Muscle layer of colon (tissue), 2 donors: ENCODE measurements around the gene CCER1.
"Not testable (repeated sequence)": the region's sequence is repeated elsewhere in the genome, so short reads cannot be mapped to it uniquely, and the experiment has no call there.

Source experiments
- H3K27ac ChIP-seq: one replicate; pipeline ENCODE4 v1.7.0; 2013; ENCODE audit warnings: low read depth, mild to moderate bottlenecking, low read length, moderate library complexity
- H3K27me3 ChIP-seq, 2 donors: one replicate each; pipeline ENCODE4 v1.7.0; 2013; ENCODE audit warnings: low read length in 2 of 2, mild to moderate bottlenecking in 2 of 2; ENCODE audit not compliant: insufficient read depth in 2 of 2, control insufficient read depth in 1 of 2
- H3K36me3 ChIP-seq: one replicate; pipeline ENCODE4 v1.7.0; 2013; ENCODE audit warnings: mild to moderate bottlenecking, low read length; ENCODE audit not compliant: insufficient read depth
- H3K4me1 ChIP-seq: one replicate; pipeline ENCODE4 v1.7.0; 2013; ENCODE audit warnings: mild to moderate bottlenecking, low read length; ENCODE audit not compliant: insufficient read depth
- H3K4me3 ChIP-seq, 2 donors: one replicate each; pipeline ENCODE4 v1.7.0; 2013; ENCODE audit warnings: low read length in 2 of 2, low read depth in 1 of 2, mild to moderate bottlenecking in 1 of 2, moderate library complexity in 1 of 2
- H3K9ac ChIP-seq: one replicate; pipeline ENCODE4 v1.7.0; 2013; ENCODE audit warnings: low read length
- H3K9me3 ChIP-seq: one replicate; pipeline ENCODE4 v1.7.0; 2013; ENCODE audit warnings: mild to moderate bottlenecking, low read length
- donor health status: abdominal sarcoma.
- donor health status: Adenocarcinoma of cecum.

CCER1 gene, protein sequence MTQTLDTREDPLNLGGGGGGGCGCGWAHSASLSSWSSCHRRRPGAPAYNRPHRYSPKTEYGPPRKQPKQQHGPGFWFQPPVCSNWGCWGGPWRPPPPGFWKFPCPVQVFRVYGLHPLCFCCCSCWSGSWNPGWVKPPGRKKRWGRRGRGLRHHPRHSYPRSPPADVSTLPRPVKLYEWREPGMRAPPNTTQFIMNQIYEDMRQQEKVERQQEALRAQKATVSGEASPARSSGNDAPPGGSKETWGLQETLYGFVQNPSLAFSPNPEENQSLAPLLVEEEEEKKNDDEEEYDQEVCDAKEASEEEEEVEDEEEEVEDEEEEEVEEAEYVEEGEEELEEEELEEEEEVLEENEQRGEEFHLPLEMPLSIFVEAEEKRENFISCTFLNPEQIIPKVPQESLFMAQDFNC

DNA sequence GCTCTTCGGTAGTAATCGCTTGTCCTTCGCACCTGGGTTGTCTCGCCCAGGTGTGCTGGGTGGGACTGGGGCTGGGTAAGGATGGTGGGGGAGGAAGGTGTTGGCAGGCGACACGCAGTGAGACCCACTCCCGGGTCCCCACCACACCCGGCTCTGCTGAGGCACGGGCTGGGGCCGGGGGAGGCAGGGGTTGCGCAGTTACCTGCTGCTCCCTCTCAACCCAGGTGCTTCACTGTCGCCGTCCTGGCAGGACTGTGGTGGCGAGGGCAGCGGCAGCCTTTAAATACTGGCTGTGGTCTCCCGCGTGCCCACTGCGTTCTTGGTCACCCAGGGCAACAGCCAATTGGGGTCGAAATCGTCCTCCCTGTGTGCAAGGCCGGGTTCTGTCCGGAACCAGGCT, at the start of gene CCER1:
Gene CCER1 (minus strand): TSS at position 256 of the 400 bp plus-strand sequence. CDS start 434 bp downstream, outside the sequence.
- Histone ChIP-seq H3K4me3 (no peak within 1 kb of the TSS), H3K27ac (no peak within 1 kb of the TSS), H3K9ac (no peak within 1 kb of the TSS), H3K27me3 (no peaks in the 10 kb centered on the region), H3K36me3 (no peaks in the 10 kb centered on the region), H3K9me3 (no peaks in the 10 kb centered on the region), H3K4me1 (no peaks in the 10 kb centered on the region)

DNA sequence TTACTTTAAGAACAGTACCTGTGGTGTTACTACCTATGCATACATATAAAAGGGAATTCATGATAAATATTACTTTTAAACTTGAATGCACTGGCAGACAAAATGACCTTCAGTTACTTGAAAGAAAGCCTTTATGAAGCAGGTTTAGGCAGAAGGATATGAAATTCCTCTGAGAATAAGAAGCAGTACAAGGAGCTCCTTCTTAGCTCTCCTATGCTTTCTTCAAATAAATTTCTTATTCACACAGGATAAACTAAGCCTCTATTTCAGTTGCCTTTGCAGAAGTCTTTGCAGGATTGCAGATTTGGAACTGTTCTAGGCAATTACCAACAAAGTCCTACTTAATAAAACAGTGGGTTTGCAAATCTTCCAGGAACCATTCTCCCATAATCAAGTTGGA, 48.8 kb upstream of the CCER1 start:
- H3K9ac ChIP-seq, result no peak overlapping the region
- no peaks in the 10 kb centered on the region for H3K36me3 ChIP-seq
- H3K4me3 ChIP-seq, result no peak overlapping the region
- no peaks in the 10 kb centered on the region for H3K27me3 ChIP-seq
- H3K27ac ChIP-seq, result no peak overlapping the region
- no peaks in the 10 kb centered on the region for H3K9me3 ChIP-seq
- no peaks in the 10 kb centered on the region for H3K4me1 ChIP-seq

DNA sequence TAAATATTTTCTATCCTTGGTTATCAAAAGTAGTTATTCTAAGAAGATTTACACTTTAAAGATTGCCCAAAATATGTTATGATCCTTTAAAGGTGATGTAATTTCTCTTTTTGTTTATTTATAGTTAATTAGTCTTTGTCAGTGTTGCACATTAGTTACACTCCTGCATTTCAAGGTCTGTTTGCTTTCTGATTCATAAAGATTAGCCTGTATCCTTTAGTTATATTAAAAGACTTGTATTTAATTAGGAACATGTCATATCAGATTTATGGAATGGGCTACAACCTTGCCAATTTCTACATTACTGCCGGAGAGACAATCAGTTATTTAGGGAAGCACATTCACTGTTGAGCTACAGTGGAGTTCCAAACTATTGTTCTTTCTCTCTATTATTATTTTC, 46.3 kb upstream of the CCER1 start:
- no peak overlapping the region for H3K9ac ChIP-seq
- H3K4me1 ChIP-seq, result no peaks in the 10 kb centered on the region
- H3K4me3 ChIP-seq, result no peak overlapping the region
- no peak overlapping the region for H3K27ac ChIP-seq
- H3K36me3 ChIP-seq, result no peaks in the 10 kb centered on the region
- no peaks in the 10 kb centered on the region for H3K9me3 ChIP-seq
- no peaks in the 10 kb centered on the region for H3K27me3 ChIP-seq

DNA sequence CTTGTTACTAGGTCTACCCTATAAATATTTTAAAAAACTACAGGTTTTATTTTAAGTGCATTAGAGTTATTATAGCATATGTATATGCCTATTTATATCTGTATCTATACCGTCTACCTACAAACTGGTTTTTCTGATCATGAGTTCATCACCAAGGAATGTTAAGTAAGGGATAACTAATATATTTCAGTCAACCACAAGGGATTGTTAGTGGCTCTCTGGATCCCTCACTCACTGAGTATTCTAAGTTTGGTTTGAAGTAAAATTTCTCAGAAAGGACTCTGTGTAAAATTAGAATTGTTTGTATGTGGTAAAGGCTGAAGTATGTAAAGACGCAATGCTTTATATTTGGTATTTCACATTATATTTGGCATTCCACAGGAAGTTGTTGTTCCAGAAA, 45.0 kb upstream of the CCER1 start:
- Histone ChIP-seq H3K36me3 (no peaks in the 10 kb centered on the region), H3K4me3 (no peak overlapping the region), H3K9me3 (no peaks in the 10 kb centered on the region), H3K27ac (no peak overlapping the region), H3K27me3 (no peaks in the 10 kb centered on the region), H3K4me1 (no peaks in the 10 kb centered on the region), H3K9ac (no peak overlapping the region)

DNA sequence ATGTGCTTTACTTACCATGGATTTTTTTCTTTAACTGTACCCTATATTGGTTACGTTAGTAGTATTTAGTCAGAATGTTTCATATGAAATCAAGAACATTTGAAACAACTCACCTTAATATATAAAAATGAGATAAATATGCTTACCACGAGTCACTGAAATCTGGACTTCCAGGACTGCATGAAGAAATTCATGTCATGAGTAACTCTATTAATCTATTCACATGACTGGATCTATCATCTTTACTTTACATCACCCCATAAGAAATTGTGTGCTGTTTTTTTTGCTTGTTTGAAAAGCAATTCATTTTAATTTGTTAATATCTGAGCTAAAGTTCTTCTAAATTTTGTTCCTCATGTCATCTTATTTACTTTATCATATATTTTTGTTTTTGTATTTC, 44.6 kb upstream of the CCER1 start:
- H3K9ac ChIP-seq, result no peak overlapping the region
- H3K27me3 ChIP-seq, result no peaks in the 10 kb centered on the region
- H3K4me3 ChIP-seq, result no peak overlapping the region
- no peaks in the 10 kb centered on the region for H3K9me3 ChIP-seq
- no peaks in the 10 kb centered on the region for H3K4me1 ChIP-seq
- no peak overlapping the region for H3K27ac ChIP-seq
- H3K36me3 ChIP-seq, result no peaks in the 10 kb centered on the region

DNA sequence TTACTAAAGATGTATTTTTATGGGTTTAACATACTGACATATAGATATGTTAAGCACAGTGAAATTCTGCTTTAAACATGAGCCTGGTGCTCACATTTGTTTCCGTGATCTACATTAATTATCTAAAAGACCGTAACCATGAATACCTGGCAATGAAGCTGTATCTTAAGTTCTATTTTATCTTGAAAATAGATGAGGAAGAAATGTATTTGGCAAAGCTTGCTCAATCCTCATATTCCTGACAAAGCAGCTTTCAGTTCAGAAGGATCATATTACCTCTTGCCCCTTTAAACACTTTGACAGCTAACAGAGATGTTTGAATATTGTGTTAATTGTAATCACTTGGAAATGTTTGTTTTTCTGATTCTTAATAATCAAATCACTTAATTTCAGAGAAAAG, 40.0 kb upstream of the CCER1 start:
- Histone ChIP-seq H3K9me3 (no peaks in the 10 kb centered on the region), H3K27me3 (no peaks in the 10 kb centered on the region), H3K27ac (no peak overlapping the region), H3K4me1 (no peaks in the 10 kb centered on the region), H3K9ac (no peak overlapping the region), H3K36me3 (no peaks in the 10 kb centered on the region), H3K4me3 (no peak overlapping the region)

DNA sequence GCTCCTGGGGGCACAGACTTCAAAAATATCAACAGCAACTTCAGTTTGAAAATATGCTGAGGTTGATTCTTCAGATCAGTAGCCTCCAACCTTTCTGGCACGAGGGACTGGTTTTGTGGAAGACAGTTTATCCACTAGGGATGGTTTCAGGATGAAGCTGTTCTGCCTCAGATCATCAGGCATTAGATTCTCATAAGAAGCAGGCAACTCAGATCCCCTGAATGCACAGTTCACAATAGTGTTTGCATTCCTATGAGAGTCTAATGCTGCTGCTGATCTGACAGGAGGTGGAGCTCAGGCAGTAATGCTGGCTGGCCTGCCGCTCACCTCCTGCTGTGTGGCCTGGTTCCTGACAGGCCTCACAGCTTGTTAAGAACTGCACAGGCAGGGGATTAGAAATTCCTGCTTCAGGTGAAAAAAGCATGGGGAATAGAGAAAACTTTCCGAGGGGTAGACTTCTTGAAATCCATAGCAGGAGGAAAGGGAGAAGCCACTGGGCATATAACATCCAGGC, 37.0 kb upstream of the CCER1 start:
- H3K4me3 ChIP-seq, result no peak overlapping the region
- H3K9ac ChIP-seq, result no peak overlapping the region
- H3K9me3 ChIP-seq, result no peaks in the 10 kb centered on the region
- H3K27me3 ChIP-seq, result no peaks in the 10 kb centered on the region
- no peaks in the 10 kb centered on the region for H3K36me3 ChIP-seq
- no peak overlapping the region for H3K27ac ChIP-seq
- H3K4me1 ChIP-seq, result no peaks in the 10 kb centered on the region

DNA sequence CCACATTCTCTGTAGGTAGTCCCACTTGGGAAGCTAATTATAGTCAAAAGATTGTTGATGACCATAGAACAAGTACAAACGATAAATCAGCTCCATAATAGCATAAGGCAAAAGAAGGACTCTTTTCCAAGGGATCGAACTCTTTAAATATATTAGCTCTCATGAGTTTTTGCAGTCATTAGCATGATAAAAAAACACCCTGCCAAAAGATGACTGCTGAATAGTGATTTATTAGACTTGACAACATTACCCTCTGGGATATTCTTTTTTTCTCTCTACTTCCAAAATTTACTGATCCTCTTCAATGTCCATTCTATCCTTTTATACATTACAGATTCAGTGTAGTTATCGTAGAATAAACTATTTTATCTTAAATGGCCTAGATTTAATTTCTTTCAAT, 35.6 kb upstream of the CCER1 start:
- Histone ChIP-seq H3K9ac (no peak overlapping the region), H3K9me3 (no peaks in the 10 kb centered on the region), H3K36me3 (no peaks in the 10 kb centered on the region), H3K4me1 (no peaks in the 10 kb centered on the region), H3K27me3 (no peaks in the 10 kb centered on the region), H3K4me3 (no peak overlapping the region), H3K27ac (no peak overlapping the region)

DNA sequence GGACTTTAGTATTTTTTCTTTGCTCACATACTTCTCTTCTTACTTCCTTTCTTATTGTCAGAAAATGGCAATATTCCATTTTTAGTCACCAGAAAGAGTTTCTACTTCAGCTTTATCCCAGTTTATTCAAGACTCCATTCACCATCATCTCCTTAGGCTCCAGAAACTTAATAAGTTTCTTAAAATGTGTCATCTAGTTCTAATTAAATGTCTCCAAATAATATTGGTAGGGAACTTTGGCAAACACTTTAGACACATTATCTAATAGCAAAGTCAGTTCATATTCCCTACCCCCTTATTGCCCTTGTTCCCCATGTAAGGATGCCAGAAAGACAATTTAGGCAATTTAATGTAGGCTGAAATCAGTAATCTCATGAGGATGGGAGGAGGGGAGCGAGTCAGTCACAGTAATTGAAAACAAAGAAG, 34.7 kb upstream of the CCER1 start:
- no peak overlapping the region for H3K27ac ChIP-seq
- no peak overlapping the region for H3K9ac ChIP-seq
- H3K4me1 ChIP-seq, result no peaks in the 10 kb centered on the region
- no peaks in the 10 kb centered on the region for H3K27me3 ChIP-seq
- H3K9me3 ChIP-seq, result no peaks in the 10 kb centered on the region
- no peak overlapping the region for H3K4me3 ChIP-seq
- no peaks in the 10 kb centered on the region for H3K36me3 ChIP-seq

DNA sequence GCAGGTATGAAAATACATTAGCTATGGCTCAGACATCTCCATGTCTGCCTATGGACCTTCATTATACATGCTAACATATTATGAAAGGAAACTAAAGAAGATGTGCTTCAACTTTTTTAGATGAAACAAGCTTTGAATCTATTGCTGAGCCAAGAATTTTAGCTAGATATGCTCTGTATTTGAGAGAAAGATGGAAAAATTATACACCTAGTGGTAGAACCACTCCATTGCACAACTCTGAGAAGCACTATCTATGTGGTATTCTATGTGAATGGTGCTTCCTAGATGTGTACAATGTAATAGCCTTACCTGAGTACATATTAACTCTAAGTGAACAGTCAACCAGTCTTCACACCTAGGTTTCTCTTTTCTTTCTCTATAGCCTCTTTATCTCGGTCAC, 32.5 kb upstream of the CCER1 start:
- Histone ChIP-seq H3K36me3 (no peaks in the 10 kb centered on the region), H3K9ac (no peak overlapping the region), H3K4me1 (no peaks in the 10 kb centered on the region), H3K4me3 (no peak overlapping the region), H3K27ac (no peak overlapping the region), H3K9me3 (no peaks in the 10 kb centered on the region), H3K27me3 (no peaks in the 10 kb centered on the region)

DNA sequence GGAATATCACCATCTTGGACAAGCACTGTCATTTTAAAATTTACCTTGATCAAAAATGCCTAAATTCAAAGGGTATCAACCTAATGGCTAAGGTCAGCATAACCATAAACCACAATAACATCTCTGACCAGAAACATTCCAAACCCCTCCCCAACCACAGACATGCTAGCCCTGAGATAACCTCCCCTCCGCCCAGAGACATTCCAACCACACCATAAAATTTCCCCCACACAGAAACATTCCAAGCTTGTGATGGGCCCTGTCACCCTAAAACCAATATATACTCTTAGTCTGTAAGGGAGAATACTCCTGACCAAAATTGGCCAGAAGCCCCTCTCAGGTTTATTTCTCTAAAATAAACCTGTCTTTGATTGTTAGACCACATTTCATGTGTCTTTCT, 32.1 kb upstream of the CCER1 start:
- no peaks in the 10 kb centered on the region for H3K9me3 ChIP-seq

DNA sequence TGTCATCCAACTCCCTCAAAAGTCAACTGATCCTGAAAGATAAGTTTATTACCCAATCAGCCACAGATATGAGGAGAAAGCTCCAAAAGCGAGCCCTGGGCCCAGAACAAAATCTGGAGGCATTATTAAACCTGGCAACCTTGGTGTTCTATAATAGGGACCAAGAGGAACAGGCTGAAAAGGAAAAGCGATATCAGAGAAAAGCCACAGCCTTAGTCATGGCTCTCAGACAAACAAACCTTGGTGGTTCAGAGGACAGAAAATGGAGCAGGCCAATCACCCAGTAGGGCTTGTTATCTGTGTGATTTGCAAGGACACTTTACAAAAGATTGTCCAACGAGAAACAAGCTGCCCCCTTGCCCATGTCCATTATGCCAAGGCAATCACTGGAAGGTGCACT, 30.4 kb upstream of the CCER1 start:
- H3K4me3 ChIP-seq, H3K4me1 ChIP-seq, H3K36me3 ChIP-seq, H3K27me3 ChIP-seq, H3K9me3 ChIP-seq, H3K27ac ChIP-seq, H3K9ac ChIP-seq: not testable (repeated sequence)

More for the DNA sequence above, 32.1 kb upstream of the CCER1 start:
- no peak overlapping the region for H3K4me3 ChIP-seq
- no peaks in the 10 kb centered on the region for H3K27me3 ChIP-seq
- no peak overlapping the region for H3K9ac ChIP-seq
- no peak overlapping the region for H3K27ac ChIP-seq
- H3K36me3 ChIP-seq, result no peaks in the 10 kb centered on the region
- H3K4me1 ChIP-seq, result no peaks in the 10 kb centered on the region
